GM21825 (cell line): ENCODE data around the gene GHRL.

Source experiments
- ATAC-seq: cut with Tn5 transposase; IDR thresholded peaks from one replicate; pipeline ENCODE4 v1.9.1; 2021; ENCODE audit warnings: mild to moderate bottlenecking, moderate library complexity; ENCODE audit not compliant: unreplicated experiment

GHRL gene, protein sequence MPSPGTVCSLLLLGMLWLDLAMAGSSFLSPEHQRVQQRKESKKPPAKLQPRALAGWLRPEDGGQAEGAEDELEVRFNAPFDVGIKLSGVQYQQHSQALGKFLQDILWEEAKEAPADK

DNA sequence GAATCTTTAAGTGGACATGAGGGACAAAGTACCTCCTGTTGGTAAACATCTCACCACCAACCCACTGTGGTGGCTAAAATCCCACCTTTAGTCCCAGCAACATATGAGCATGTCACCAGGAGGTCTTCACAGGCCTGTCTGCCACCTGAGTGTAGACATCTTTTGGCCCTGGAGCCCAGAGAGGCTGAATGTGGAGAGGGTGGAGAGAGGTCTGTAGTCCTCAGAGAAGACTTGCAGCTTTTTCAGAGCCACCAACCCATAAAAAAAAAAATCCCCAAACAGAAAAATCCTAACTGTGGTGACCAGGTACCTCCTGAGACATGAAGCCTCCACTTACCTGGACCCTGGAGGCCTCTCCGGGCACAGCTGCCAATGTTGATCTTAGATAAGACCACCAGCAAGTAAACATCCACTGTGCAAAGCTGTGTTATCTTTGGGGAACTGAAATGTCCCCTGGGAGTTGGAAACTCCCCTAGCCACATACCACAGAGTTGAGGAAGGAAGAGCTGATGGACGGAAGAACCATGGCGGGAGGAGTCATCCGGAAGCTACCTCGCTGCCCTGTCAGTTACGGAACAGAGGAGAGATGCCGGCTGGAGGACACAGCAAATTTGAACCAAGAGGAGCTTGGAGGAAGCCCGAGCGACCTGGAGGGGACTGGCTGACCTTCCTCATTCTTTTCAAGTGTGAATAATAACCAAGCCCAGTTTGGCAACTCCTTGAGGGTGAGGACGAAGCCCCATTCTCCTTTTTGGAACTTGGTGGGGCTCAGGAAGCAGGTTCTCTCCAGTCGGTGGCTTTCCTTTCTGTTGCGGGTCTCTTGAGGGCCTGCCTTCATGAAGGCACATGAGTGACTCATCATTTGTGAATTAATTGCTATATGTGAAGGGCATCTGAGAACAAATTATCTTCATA lies at the start of gene GHRL:
Gene GHRL (minus strand): TSS at position 443 of the 915 bp plus-strand sequence. CDS start 2,767 bp downstream, outside the sequence.
- peak; percentile 82 for ATAC-seq

DNA sequence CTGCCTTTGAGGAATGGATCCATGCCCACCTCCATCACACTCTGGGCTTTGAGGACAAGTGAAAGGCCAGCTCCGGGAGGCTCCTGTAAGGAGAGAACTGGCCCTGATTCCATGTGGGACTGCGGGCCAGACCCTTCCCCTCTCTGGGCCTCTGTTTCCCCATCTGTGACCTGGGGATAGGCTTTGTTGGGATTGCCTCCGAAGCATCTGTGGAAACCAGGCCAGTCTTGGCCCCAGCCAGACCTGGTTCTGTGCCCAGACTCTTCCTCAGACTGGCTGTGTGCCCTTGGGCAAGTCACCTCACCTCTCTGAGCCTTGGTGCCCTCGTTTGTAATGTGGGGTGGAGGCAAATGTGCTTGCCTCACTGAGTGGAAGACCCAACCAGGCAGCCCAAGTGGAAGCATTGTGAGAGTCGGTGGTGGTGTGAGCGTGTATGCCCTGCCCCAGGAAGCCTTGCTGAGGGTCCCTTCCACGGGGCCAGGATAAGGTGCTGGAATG lies 49.2 kb upstream of the GHRL start:
- ATAC-seq: no peak

DNA sequence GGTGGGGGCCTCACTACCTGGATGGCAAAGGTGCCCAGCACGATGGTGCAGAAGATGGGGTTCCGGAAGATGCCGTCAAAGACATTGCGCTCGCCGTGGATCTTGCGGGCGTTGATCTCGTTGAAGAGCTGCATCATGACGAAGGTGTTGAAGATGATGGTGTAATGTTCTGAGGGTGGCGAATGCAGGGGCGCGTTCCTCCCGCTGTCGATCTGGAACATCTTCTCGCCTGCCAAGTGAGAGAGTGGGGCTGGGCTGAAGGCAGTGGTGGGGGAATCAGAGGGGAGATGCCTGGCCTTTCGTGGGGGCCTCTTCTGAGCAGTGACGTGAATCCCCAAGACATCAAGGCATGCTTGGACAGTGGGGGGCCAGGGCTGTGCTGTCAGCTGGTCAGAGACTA lies 47.7 kb upstream of the GHRL start:
- no peak for ATAC-seq

DNA sequence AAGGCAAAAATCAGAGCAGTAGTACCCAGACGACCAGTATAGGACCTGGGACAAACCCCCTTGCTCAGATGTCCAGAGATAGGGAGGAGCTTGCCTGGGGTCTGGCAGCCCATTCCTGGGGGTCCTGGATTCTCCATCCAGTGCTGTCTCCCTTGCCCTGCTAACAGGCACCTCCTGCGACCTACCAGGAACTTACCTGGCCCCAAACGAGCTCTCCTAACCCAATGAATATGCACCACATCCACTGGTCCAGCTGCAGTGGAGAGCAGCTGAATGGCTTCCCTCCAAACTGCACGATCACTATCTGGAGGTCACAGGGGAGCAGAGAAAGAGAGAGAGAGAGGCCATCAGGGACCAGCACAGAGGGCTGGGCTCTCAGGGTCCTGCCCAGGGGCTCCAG lies 47.3 kb upstream of the GHRL start:
- no peak for ATAC-seq

DNA sequence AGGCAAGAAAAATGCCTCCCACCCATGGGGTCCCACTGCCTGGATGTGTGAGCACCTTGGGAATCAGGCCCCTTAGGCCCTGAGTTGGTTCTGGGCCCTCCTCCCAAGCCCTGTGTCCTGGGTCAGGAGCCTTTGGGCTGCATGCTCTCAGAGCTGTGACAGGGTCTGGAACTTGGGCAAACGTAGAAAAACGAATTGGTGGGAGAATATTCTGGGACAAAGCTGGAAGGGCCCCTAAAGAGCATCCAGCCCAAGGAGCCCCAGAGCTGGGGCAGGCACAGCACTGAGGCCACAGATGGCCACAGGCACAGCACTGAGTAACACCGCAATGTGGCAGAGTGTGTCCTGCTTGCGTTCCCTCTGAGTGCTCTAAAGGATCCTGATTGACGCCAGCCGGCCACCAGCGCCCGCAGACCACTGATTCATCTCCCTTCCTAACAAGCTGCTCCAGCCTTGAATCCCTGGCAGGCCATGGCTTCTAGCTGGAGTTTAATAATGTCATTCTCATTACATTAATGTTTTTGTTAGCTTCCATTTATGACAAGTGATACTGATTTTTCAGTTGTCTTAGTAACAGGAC lies 46.7 kb upstream of the GHRL start:
- no peak for ATAC-seq

DNA sequence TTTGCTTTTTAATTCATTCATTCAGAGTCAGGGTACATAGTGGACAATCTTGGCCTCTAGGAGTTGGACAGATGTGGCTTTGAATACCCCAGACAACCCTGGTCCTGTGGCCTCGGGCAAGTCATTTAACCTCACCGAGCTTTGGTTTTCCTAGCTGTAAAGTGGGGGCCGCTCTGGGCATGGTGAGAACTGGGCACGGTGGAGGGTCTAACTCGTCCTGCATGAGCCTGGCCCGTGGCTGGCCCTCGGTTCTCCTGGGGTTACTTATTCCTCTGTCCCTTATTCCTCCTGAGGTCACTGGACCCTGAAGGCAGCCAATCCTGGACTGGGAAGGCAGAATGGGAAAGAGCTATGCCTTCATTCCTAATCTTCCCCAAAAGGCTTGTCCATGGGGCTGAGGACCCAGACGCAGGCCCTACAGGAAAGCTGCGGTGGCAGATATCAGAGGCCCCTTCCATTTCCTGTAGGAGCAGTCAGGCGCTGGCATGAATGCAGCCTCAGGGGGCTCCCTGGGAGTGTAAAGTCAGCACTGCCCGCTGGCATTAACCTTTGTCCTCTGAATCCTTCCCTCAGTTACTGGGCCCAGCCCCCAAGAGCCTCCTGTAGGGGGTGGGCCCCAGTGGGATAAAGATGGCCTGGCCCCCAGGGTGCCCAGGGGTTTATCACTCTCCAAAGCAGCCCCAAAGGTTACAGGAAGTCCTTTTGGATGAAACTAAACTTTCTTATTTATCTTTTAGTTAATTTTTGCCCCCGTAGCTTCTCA lies 46.0 kb upstream of the GHRL start:
- ATAC-seq: no peak

DNA sequence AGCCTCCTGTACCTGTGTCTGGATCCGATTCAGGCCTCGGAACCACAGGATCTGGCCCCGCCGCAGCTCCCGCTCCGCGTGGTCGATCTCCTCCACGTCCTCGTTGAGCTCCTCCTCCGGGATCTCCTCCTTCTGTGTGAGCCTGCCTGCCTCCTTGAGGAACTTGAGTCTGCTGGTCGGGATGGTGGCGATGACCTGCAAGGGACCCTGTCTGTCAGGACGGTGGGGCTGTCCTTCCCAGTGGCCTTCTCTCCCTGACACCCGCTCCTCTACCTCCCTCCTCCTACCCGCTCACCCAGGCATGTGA lies 45.4 kb upstream of the GHRL start:
- no peak for ATAC-seq

DNA sequence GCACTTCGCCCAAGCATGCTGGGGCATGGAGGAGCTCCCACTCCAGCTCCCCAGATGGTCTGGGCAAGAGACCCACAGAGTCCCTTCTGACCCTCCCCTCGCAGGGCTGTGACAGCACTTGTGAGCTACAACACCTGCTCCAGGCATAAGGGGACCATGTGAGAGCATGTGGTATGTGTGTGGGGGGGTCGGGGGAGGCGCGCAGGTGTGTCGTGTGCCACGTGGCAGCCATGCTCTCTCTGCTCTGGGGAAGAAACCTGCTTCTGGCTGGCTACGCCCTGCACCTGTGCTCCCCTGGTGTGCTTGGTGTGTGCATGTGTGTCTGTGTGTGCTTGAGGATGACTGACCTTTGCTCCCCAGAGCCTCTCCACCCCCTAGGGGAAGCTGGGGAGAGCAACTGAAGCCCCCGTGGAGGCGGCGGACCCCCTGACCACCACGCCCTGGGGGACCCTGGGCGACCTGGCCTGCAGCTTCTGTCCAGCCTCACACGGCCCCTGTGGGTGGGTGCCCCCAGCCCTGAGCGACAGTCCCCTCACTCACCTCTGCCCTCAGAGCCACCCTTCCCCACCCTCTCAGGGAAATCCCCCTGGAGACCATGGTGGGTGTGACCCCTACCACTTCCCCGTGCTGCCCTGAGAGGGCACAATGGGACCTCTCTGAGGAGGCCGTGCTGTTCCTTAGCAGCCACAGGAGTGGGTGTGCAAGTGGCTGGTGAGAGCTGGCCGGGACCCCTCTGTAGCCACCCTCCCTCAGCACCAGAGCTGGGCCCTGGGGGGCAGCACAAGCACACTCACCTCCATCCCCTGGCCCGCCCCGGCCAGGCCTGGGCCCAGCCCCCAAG lies 44.8 kb upstream of the GHRL start:
- no peak for ATAC-seq

DNA sequence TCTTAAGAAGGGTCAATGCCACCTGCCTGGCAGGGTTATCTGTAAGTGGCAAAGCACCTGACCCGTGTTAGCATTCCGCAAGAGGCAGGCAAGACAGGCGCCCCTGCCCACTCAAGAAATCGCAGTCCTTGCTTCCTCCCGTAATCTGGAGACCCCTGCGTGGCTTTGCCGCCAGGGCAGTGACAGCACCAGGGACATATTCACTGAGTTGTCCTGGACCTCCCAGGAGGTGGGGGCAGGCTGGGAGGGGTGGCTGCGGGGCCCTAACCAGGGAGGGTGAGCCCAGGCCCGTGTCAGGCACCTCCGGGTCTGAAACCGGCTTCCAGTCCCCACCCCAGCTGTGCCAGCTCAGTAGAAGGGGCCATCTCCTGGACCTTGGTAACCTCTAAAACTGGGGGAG lies 44.0 kb upstream of the GHRL start:
- no peak for ATAC-seq

DNA sequence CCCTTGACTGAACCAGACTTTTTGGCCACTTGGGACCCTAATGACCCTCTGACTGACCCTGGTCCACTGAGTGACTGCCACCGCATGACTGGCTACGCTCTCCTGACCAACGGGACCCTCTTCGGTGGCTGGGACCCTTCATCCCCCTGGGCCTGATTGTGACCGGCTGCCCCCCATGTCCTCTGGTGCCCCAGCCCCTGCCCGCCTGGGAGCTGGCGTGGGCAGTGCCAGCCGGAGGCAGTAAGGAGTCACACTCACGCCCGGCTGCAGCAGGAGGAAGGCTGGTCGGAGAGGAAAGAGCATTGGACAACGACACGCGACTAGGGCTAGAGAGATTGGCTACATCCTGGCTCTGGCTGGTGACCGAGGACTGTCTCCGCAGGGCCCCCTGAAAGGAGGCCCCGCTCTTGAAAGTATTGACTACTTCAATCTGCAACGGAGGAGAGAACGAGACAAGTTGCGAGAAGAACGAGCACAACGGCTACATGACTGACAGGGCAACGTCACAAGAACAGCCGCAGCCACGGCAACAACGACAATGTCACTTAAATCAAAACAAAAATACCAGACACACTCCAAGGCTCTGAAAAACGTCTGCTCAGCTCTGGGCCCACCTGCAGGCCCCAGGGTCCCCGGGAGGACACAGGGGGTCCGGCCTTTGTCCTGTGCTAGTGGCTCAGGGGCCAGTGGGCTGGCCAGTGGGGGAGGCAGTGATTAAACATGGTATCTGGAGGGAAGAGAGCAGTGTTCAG lies 43.3 kb upstream of the GHRL start:
- no peak for ATAC-seq

DNA sequence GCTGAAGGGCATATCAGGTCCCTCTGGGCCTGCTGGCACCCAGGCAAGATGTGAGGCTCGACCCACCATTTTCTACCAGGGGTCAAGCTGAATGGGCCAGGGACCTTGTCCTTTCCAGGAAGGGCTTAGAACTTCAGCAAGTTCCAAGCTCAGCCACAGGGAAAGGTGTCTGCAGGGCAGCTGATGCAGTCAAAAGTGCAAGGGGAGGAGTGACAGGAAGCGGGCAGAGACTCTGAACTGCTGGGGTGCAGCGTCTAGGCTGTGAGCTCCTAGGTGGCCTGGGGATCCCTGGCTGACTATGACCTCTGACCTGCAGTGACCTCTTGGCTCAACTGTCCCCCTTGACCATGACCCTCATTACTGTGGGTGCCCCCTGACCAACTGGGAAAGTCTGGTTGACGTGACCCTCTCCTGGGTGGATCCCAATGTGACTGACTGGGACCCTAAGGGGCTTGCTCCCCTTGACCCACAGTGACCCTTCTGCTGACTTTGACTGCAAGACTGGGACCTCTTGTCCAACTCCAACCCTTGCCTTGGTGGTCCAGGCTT lies 42.5 kb upstream of the GHRL start:
- no peak for ATAC-seq

DNA sequence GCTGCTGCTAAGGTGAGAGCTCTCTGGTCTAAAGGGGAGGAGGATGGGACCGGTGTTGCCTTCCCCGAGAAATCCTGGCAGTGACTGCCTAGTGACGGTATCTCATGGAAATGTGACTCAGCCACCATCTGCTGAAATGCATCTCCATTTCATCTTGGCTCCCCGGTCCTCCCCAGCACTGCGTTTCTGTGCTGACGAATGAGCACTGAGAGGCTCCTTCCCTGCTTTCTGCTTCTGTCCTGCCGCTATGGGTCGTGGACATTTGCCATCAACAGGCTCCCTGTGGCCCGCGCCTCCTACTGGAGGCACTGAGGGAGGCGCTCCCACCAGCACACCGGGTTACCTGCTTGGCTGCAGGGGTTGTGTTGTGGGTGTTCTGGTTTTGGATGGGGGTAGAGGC lies 41.7 kb upstream of the GHRL start:
- no peak for ATAC-seq

DNA sequence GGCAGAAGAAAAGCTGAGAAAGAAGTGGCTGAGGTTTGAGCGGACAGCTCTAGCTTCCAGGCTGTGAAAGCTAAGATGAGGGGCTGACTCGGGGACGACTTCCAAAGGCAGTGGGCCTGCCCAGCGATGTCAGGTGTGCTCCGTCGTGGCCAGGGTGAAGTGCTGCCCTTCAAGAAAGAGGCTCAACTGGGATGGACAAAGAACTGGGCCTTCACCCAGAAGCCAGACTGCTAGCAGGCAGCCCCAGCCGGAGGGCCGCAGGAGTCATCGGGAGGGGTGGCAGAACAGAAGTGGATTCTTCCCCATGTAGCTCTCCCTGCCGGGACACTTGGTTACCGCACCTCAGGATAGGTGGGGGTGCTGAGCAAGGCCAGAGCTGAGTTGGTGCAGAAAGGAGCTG lies 41.3 kb upstream of the GHRL start:
- no peak for ATAC-seq

DNA sequence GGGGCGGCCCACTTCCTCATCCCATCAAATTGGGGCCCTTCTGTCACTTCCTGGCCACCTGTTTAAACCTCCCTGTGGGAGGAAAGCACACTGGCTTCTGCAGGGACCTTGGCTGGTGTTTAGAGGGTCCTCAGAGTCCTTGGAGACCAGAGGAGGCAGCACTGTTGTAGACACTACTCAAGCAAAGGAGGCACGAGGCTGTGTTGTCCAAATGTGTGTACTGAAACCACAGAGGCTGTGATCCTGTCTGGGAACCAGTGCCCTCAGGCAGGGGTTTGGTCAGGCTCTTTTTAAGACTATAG lies 40.6 kb upstream of the GHRL start:
- ATAC-seq: no peak

DNA sequence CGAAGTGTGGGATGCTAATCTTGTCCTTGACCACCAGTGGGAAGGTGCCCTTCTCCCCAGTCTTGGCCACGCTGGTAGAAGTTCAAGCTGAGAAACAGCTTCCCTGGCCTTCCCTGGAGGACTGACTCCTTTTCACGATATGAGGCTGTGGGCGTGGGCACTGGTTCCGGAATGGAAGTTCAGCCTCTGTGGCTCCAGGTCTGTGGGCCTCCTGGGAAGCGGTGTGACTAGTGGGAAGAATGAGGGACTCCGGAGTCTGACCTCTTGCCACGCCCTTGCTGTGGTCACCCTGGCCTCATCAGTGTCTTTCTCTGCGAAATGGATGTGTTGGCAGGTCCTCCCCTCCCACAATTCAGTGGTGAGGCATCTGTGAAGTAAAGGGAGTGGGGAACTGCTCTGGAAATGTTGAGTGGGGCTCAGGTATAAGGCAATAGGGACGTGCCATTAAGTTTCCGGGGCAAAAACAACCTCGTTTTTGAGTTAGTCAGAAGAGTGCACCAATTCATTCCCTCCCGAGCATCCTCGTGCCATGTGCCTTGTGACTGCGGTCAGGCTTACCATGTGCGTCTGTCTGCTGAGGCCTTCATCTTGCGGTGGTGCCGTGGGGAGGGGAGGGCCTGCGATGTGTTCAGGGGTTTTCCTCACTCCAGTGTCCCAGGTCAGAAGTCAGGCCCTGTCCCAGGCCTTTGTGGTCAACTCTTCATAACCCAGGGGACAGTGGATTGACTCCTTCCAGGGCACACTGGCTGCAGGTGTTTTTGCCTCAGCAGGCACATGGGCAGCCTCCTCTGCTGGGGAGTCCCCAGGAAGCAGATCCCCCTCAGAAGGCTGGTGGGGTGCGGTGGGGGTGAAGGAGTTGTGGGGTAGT lies 40.0 kb upstream of the GHRL start:
- ATAC-seq: no peak

DNA sequence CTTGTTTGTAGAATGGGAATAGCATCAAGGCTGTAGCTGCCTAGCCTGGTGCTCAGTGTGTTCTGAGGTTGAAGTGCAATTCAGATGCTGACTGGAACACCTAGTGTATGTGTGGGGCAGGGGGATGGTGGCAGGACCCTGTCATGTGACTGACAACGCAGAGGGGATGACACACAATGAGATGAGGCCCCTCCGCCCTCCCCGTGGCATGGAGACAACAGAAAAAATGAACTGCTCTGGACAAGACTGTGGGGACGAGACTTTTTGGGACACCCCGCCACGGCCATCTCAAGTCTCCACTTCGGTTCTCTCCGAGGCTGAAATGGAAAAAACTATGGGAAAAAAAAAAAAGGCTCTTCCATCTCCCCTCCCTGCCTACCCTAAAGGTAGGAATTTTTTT lies 38.6 kb upstream of the GHRL start:
- ATAC-seq: no peak

DNA sequence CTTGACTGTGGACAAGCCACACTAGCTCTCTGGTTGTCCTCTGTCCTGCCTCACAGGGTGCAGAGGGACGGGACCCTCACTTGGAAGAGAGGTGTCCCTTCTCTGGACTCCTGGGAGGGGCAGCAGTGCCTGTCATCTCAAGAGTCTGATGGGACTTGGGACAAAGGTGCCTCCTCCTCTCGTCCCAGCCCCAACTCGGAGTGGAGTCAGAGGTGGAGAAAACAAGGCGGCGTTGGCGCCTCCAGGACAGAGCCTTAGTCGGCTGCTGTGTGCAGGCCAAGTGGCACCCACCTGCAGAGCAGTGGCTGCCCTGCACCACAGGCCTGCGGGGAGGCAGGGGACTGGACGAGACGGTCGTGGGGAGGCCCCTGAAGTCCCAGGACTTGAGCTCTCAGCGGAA lies 37.6 kb upstream of the GHRL start:
- ATAC-seq: no peak

DNA sequence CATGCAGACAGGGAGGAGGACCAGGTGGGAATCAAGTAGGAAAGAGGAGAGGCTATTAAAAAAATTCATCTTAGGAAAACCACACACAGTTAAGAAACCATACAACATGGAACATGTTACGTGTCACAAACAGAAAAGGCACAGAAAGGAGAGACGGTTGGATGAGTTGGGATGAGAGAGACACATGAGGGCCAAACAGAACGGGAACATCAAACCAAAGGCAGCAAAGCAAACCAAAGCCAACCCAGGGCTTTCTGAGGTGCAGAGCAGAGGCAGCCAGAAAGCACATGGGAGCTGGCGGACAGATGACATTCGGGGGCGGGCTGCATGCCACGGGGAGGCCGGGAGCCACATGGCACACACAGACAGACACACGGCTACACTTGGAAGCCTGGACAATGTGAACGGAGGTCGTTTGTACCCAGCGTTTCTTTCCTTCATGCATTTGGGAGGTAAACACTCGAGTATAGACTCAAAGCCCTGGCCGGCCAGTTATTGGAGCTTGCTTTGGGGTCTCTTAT lies 36.8 kb upstream of the GHRL start:
- ATAC-seq: no peak
